SU-DHL-6 (cell line): Measurements from ENCODE around the gene ZNF469.

Experiments used
- H2AFZ ChIP-seq: fragments of 200-600 bp; sonication (generic); 2 replicates; pipeline ENCODE4 v1.6.1; 2014; ENCODE audit warnings: low read depth, mild to moderate bottlenecking, moderate library complexity, mixed read lengths, antibody characterized with exemption, low read length; ENCODE audit not compliant: severe bottlenecking
- H3F3A ChIP-seq: fragments of 200-600 bp; shearing (Covaris generic); 2 replicates; pipeline ENCODE4 v1.6.0; 2016; ENCODE audit warnings: antibody characterized with exemption, mild to moderate bottlenecking; ENCODE audit not compliant: insufficient read depth
- H3K27ac ChIP-seq: fragments of 200-600 bp; sonication (generic); 2 replicates; pipeline ENCODE4 v1.5.1; 2016; ENCODE audit warnings: low read depth, mild to moderate bottlenecking, low read length, moderate library complexity, mixed read lengths
- H3K27me3 ChIP-seq: fragments of 200-600 bp; sonication (generic), shearing (Covaris generic); 2 replicates; pipeline ENCODE4 v1.6.0; 2014; ENCODE audit warnings: mild to moderate bottlenecking, low read length
- H3K36me3 ChIP-seq: fragments of 200-600 bp; sonication (generic); 2 replicates; pipeline ENCODE4 v1.6.1; 2014; ENCODE audit warnings: mild to moderate bottlenecking, low read length, mixed read lengths
- H3K4me2 ChIP-seq: fragments of 300-600, 200-600 bp; shearing (Covaris generic), sonication (generic); 2 replicates; pipeline ENCODE4 v1.6.0; 2014; ENCODE audit warnings: low read length, low read depth, mild to moderate bottlenecking; ENCODE audit not compliant: poor library complexity, severe bottlenecking
- H3K4me3 ChIP-seq: fragments of 200-600 bp; sonication (generic); 2 replicates; pipeline ENCODE4 v1.5.1; 2014; ENCODE audit warnings: antibody characterized with exemption, low read length, mild to moderate bottlenecking, mixed read lengths; ENCODE audit not compliant: insufficient read depth, poor library complexity, severe bottlenecking
- H3K79me2 ChIP-seq: fragments of 200-600 bp; sonication (generic); 2 replicates; pipeline ENCODE4 v1.6.1; 2014; ENCODE audit warnings: mild to moderate bottlenecking, low read length, moderate library complexity; ENCODE audit not compliant: insufficient read depth
- H3K9ac ChIP-seq: fragments of 200-600 bp; sonication (generic); 2 replicates; pipeline ENCODE4 v1.7.0; 2014; ENCODE audit warnings: mild to moderate bottlenecking, low read length
- H3K9me2 ChIP-seq: fragments of 200-600 bp; sonication (generic); replicated peaks from 2 replicates; pipeline ENCODE4 v1.6.1; 2014; ENCODE audit warnings: low read length; ENCODE audit not compliant: insufficient read depth
- H3K9me3 ChIP-seq: fragments of 200-600 bp; sonication (generic); 2 replicates; pipeline ENCODE4 v1.6.1; 2014; ENCODE audit warnings: low read length, mixed read lengths; ENCODE audit not compliant: insufficient read depth
- H4K20me1 ChIP-seq: fragments of 200-600 bp; sonication (generic); 2 replicates; pipeline ENCODE4 v1.6.1; 2014; ENCODE audit warnings: low read depth, mild to moderate bottlenecking, antibody characterized with exemption, low read length, moderate library complexity, mixed read lengths
- EZH2phosphoT487 ChIP-seq: fragments of 200-600 bp; sonication (generic), shearing (Covaris generic); conservative IDR thresholded peaks from 2 replicates; pipeline ENCODE4 v1.6.1; 2018; ENCODE audit warnings: mild to moderate bottlenecking, antibody characterized with exemption, low read length, moderate library complexity, mixed read lengths
- TF ChIP-seq, protein P1 (sequence below): fragments of 200-600 bp; sonication (generic); IDR thresholded peaks from one replicate; pipeline ENCODE4 v1.5.1; 2017; ENCODE audit warnings: antibody characterized with exemption, mild to moderate bottlenecking, low read length, moderate library complexity; ENCODE audit not compliant: insufficient read depth, poor library complexity, severe bottlenecking

The ZNF469 gene

DNA sequence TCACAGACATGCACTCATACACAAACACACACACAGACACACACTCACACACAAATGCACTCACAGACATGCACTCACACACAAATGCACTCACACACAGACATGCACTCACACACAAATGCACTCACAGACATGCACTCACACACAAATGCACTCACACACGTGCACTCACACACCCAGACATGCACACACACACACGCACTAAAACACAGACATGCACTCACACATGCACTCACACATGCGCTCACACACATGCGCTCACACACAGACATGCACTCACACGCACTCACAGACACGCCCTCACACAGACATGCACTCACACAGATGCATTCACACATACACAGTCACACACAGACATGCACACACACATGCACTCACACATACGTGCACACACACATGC, 2.7 kb upstream of the ZNF469 start:
- Histone ChIP-seq H3K79me2 (no peaks in the 10 kb centered on the region), H3K9me3 (no peaks in the 10 kb centered on the region), H3K27me3 (no peaks in the 10 kb centered on the region), H3F3A (no peaks in the 10 kb centered on the region), H3K4me2 (no peak overlapping the region), H3K4me3 (no peak overlapping the region), H2AFZ (no peak overlapping the region), H3K27ac (no peak overlapping the region), H3K36me3 (no peaks in the 10 kb centered on the region), H3K9ac (no peak overlapping the region), H4K20me1 (no peaks in the 10 kb centered on the region), H3K9me2 (no peaks in the 10 kb centered on the region)
- TF ChIP-seq, protein P1, sequence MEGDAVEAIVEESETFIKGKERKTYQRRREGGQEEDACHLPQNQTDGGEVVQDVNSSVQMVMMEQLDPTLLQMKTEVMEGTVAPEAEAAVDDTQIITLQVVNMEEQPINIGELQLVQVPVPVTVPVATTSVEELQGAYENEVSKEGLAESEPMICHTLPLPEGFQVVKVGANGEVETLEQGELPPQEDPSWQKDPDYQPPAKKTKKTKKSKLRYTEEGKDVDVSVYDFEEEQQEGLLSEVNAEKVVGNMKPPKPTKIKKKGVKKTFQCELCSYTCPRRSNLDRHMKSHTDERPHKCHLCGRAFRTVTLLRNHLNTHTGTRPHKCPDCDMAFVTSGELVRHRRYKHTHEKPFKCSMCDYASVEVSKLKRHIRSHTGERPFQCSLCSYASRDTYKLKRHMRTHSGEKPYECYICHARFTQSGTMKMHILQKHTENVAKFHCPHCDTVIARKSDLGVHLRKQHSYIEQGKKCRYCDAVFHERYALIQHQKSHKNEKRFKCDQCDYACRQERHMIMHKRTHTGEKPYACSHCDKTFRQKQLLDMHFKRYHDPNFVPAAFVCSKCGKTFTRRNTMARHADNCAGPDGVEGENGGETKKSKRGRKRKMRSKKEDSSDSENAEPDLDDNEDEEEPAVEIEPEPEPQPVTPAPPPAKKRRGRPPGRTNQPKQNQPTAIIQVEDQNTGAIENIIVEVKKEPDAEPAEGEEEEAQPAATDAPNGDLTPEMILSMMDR = no peak
- TF ChIP-seq EZH2phosphoT487 = no peak

DNA sequence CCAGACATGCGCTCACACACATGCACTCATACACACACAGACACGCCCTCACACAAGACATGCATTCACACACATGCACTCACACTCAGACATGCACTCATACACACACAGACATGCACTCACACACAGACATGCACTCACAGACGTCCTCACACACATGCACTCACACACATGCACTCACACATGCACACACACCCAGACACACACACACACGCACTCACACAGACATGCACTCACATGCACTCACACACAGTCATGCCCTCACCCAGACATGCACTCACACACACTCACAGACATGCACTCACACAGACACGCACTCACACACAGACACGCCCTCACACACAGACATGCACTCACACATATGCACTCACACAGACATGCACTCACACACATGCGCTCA, 2.1 kb upstream of the ZNF469 start:
- no peaks in the 10 kb centered on the region for H4K20me1 ChIP-seq
- no peaks in the 10 kb centered on the region for H3K79me2 ChIP-seq
- H3K9me3 ChIP-seq = no peaks in the 10 kb centered on the region
- no peak overlapping the region for H2AFZ ChIP-seq
- no peak overlapping the region for H3K4me2 ChIP-seq
- H3K4me3 ChIP-seq = no peak overlapping the region
- no peaks in the 10 kb centered on the region for H3K9me2 ChIP-seq
- TF ChIP-seq, protein P1 = no peak
- no peak for TF ChIP-seq EZH2phosphoT487
- H3K27me3 ChIP-seq = no peaks in the 10 kb centered on the region
- H3K36me3 ChIP-seq = no peaks in the 10 kb centered on the region
- H3K27ac ChIP-seq = no peak overlapping the region
- H3F3A ChIP-seq = no peaks in the 10 kb centered on the region
- H3K9ac ChIP-seq = no peak overlapping the region

DNA sequence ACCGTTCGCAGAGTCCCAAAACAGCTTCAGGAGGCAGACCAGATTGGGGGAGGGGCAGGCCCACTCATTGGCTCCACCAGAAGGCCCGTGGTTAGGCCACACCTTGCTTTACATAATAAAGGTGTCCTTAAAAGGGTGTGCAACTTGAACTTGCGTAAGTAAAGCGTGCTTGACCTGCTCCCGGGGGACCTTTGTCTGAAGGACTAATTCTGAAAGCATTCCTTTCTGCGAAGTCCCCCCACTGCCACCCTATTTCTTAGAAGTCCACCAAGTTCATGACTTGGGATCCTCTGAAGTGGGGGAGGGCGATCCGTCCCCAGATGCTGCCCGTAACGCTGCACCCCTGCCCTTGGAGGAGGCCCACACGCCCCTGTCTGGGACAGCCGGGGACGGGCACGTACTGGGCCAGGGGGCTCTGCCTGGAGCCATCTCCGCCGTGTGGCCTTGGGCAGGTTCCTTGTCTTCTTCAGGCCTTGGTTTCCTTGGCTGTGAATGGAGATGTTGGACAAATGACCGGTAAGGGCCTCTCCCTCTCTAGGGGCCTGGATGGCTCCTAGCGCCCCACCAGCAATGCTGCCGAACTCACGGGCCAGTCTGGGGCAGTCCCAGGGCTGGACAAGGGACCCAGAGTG, 823 bp upstream of the ZNF469 start:
- H3K27me3 ChIP-seq = no peaks in the 10 kb centered on the region

More for the DNA sequence above, 823 bp upstream of the ZNF469 start:
- H3K9ac ChIP-seq = no peak overlapping the region
- no peak overlapping the region for H3K27ac ChIP-seq
- H3K36me3 ChIP-seq = no peaks in the 10 kb centered on the region
- H3K9me2 ChIP-seq = no peaks in the 10 kb centered on the region
- H3K9me3 ChIP-seq = no peaks in the 10 kb centered on the region
- no peak overlapping the region for H3K4me3 ChIP-seq
- TF ChIP-seq EZH2phosphoT487 = no peak
- TF ChIP-seq, protein P1 = no peak
- H3K79me2 ChIP-seq = no peaks in the 10 kb centered on the region
- no peak overlapping the region for H3K4me2 ChIP-seq
- no peaks in the 10 kb centered on the region for H4K20me1 ChIP-seq
- H3F3A ChIP-seq = no peaks in the 10 kb centered on the region
- H2AFZ ChIP-seq = no peak overlapping the region
